ENCODE results near the gene TSPEAR.

Gene TSPEAR

DNA sequence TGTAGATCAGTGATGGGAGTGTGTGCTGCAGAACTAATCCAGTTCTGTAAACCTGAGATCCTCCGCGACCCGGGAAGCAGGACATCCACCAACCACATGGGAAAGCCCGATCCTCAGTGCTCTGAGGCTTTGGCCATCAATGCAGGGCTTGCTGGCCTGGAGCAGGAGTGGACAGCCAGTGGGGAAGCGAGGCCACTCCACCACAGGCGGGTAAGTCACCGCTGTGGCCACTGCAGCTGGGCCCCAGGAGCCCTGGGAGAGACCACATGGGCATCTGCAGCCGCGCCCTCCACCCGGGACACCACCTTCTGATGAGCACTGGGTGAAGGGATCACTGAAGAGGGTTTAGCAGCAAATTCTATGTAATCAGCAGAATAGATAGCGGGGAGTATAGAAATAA, 30.2 kb downstream of the TSPEAR start:
- no peak for ATAC-seq
- TF ChIP-seq BACH2 (CRISPR knock-in tag; IDR thresholded peaks at IDR 0.05; ENCODE audit: borderline replicate concordance) (no peak), ZFP3 (CRISPR knock-in tag; IDR thresholded peaks at IDR 0.05) (no peak), ZNF70 (CRISPR knock-in tag; IDR thresholded peaks at IDR 0.05) (no peak), ZFP30 (CRISPR knock-in tag; IDR thresholded peaks at IDR 0.05) (no peak), ARNTL (CRISPR knock-in tag; IDR thresholded peaks at IDR 0.05; ENCODE audit: borderline replicate concordance, low read depth) (no peak)
- TF ChIP-seq, protein P1, sequence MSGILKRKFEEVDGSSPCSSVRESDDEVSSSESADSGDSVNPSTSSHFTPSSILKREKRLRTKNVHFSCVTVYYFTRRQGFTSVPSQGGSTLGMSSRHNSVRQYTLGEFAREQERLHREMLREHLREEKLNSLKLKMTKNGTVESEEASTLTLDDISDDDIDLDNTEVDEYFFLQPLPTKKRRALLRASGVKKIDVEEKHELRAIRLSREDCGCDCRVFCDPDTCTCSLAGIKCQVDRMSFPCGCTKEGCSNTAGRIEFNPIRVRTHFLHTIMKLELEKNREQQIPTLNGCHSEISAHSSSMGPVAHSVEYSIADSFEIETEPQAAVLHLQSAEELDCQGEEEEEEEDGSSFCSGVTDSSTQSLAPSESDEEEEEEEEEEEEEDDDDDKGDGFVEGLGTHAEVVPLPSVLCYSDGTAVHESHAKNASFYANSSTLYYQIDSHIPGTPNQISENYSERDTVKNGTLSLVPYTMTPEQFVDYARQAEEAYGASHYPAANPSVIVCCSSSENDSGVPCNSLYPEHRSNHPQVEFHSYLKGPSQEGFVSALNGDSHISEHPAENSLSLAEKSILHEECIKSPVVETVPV (CRISPR knock-in tag; IDR thresholded peaks at IDR 0.05): no peak

DNA sequence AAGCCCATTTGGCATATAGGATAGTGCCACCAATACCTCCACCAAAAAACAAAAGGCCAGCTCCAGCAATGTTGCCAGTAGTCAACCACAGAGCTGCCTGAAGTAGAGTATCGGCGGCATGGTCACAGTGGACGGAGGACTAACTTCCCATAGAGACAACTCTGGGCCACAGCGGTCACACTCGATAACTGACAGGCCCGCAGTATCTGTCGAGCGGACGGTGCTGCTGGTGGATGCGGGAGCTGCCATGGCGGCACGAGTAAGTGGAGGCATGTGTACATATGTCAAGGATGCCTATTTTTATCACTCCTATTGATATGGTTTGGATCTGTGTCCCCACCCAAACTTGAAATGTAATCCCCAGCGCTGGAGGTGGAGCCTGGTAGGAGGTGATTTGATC, 33.5 kb downstream of the TSPEAR start:
- no peak for ATAC-seq
- TF ChIP-seq ZFP30 (CRISPR knock-in tag; IDR thresholded peaks at IDR 0.05) (no peak), ESRRG (CRISPR knock-in tag; IDR thresholded peaks at IDR 0.05) (no peak), GLIS3 (CRISPR knock-in tag; IDR thresholded peaks at IDR 0.05) (no peak), CSDC2 (CRISPR knock-in tag; IDR thresholded peaks at IDR 0.05) (no peak), TOX (CRISPR knock-in tag; IDR thresholded peaks at IDR 0.05; ENCODE audit: borderline replicate concordance) (no peak), PATZ1 (CRISPR knock-in tag; IDR thresholded peaks at IDR 0.05; ENCODE audit: borderline replicate concordance) (no peak), TCF4 (CRISPR knock-in tag; IDR thresholded peaks at IDR 0.05; ENCODE audit: borderline replicate concordance) (no peak), SNAI2 (CRISPR knock-in tag; IDR thresholded peaks at IDR 0.05) (no peak), RARB (CRISPR knock-in tag; IDR thresholded peaks at IDR 0.05) (no peak), POU6F1 (CRISPR knock-in tag; IDR thresholded peaks at IDR 0.05; ENCODE audit: borderline replicate concordance, low read depth) (no peak), OSR1 (CRISPR knock-in tag; IDR thresholded peaks at IDR 0.05) (no peak), BACH2 (CRISPR knock-in tag; IDR thresholded peaks at IDR 0.05; ENCODE audit: borderline replicate concordance) (no peak)
- TF ChIP-seq, protein P1 (CRISPR knock-in tag; IDR thresholded peaks at IDR 0.05): no peak

GRCh38 chr21:44671911-44672310, 39.5 kb downstream of the TSPEAR start:
- TF ChIP-seq, protein P2, sequence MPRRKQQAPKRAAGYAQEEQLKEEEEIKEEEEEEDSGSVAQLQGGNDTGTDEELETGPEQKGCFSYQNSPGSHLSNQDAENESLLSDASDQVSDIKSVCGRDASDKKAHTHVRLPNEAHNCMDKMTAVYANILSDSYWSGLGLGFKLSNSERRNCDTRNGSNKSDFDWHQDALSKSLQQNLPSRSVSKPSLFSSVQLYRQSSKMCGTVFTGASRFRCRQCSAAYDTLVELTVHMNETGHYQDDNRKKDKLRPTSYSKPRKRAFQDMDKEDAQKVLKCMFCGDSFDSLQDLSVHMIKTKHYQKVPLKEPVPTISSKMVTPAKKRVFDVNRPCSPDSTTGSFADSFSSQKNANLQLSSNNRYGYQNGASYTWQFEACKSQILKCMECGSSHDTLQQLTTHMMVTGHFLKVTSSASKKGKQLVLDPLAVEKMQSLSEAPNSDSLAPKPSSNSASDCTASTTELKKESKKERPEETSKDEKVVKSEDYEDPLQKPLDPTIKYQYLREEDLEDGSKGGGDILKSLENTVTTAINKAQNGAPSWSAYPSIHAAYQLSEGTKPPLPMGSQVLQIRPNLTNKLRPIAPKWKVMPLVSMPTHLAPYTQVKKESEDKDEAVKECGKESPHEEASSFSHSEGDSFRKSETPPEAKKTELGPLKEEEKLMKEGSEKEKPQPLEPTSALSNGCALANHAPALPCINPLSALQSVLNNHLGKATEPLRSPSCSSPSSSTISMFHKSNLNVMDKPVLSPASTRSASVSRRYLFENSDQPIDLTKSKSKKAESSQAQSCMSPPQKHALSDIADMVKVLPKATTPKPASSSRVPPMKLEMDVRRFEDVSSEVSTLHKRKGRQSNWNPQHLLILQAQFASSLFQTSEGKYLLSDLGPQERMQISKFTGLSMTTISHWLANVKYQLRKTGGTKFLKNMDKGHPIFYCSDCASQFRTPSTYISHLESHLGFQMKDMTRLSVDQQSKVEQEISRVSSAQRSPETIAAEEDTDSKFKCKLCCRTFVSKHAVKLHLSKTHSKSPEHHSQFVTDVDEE (CRISPR knock-in tag; IDR thresholded peaks at IDR 0.05): no peak
- TF ChIP-seq GLIS3 (CRISPR knock-in tag; IDR thresholded peaks at IDR 0.05) (no peak), SNAI2 (CRISPR knock-in tag; IDR thresholded peaks at IDR 0.05) (no peak), ZNF70 (CRISPR knock-in tag; IDR thresholded peaks at IDR 0.05) (no peak), PATZ1 (CRISPR knock-in tag; IDR thresholded peaks at IDR 0.05; ENCODE audit: borderline replicate concordance) (no peak), ZNF565 (CRISPR knock-in tag; conservative IDR thresholded peaks at IDR 0.05; ENCODE audit: low read depth) (no peak), ZC3H10 (CRISPR knock-in tag; IDR thresholded peaks at IDR 0.05) (no peak), ZFP3 (CRISPR knock-in tag; IDR thresholded peaks at IDR 0.05) (no peak), ISL1 (CRISPR knock-in tag; IDR thresholded peaks at IDR 0.05) (no peak), BACH2 (CRISPR knock-in tag; IDR thresholded peaks at IDR 0.05; ENCODE audit: borderline replicate concordance) (no peak), RARB (CRISPR knock-in tag; IDR thresholded peaks at IDR 0.05) (no peak), CSDC2 (CRISPR knock-in tag; IDR thresholded peaks at IDR 0.05) (no peak)
- TF ChIP-seq, protein P3, sequence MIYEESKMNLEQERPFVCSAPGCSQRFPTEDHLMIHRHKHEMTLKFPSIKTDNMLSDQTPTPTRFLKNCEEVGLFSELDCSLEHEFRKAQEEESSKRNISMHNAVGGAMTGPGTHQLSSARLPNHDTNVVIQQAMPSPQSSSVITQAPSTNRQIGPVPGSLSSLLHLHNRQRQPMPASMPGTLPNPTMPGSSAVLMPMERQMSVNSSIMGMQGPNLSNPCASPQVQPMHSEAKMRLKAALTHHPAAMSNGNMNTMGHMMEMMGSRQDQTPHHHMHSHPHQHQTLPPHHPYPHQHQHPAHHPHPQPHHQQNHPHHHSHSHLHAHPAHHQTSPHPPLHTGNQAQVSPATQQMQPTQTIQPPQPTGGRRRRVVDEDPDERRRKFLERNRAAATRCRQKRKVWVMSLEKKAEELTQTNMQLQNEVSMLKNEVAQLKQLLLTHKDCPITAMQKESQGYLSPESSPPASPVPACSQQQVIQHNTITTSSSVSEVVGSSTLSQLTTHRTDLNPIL (CRISPR knock-in tag; IDR thresholded peaks at IDR 0.05; ENCODE audit: low read depth): no peak

More at GRCh38 chr21:44671911-44672310, 39.5 kb downstream of the TSPEAR start:
- ATAC-seq: no peak

All from SK-N-SH treated with all-trans-retinoic acid at 6 μM for 48 hours (cell line).